EH (cell line): ENCODE results near the gene UBASH3B.

Experiments
- DNase-seq: peaks from one replicate; pipeline ENCODE4 v3.0.0-alpha.2; 2015; ENCODE audit warnings: low read depth

The UBASH3B gene

DNA sequence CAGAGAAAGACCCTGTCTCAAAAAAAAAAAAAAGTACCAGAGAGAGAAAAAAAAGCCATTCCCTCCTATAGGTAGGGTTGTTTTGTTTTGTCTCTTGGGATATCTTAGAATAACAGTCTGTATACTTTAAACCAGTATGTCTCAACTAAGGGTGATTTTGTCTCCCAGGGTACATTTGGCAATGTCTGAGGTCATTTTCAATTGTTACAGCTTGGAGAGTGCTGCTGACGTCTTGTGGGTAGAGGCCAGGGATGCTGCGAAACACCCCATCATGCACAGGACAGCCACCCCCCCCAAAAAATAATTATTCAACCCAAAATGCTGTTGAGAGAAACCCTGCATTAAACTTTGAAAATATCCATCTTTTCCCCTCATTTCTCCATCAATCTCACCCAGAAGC lies 126.7 kb downstream of the UBASH3B start:
- DNase-seq: no peak

DNA sequence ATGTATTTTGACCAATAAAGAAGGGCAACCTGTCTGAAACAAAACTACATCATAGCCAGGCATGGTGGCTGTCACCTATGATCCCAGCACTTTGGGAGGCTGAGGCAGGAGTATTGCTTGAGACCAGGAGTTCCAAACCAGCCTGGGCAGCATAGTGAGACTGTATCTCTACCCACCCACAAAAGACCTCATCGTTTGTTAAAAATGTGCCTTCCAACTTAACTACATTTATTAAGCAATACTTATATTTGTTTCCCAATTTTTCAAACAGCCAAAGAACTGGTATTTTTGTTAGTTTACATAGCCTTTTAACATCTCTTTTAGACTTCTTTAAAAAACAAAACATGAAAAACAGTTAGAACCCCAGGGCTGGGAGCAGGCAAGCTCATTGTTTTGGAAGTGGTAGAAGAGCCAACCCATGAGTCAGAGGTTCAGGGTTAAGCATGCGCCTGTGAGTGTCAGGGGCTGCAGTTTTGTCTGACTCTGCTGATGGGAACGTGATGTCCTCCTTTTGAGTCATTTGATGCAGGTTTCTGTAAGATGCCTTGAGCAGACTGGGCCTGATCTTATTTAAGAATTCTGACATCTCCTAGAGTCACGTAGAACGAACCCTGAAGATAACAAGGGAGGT lies 128.9 kb downstream of the UBASH3B start:
- peak; percentile 98 for DNase-seq

DNA sequence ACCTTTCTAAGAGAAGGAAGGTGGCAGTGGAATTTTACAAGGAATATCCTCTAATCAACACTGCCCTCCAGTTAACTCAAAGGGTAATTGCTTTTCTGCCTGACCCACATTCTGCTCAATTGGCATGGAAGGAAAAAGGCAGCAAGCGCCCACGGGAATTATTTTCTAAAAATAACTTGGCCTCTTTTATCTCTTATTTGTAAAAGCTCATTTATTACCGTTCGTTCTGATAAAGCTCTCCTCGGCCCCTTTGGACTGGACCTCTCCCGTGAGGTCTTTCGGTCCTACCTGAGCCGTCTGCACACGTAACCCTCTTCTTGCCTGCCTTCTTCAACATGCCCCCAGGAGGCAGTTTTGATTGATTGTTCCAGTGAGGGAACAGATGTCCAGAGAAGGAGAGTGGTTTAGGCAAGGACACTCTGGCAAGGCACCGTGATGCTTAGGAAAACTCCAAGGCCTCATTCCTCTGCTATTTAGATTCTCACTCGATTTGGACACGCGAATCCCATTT lies 129.6 kb downstream of the UBASH3B start:
- DNase-seq: no peak

DNA sequence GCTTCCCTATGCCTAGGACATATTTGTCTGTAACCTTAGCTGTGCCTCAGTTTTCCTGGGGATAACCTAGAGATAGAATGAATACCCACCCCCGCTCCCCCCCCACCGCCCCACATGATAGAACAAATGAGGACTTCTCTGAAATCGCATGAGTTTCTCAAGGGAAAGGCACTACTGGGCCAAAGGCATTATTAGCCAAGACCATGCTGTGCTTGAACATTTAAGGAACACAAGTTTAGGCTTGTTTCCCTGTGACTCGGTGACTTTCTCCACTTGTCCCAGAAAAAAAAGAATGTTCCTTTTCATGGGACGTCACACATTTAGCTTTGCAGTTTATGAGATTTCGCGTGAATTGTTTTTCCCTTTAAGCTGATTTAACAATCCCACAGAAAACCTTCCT lies 131.4 kb downstream of the UBASH3B start:
- no peak for DNase-seq

DNA sequence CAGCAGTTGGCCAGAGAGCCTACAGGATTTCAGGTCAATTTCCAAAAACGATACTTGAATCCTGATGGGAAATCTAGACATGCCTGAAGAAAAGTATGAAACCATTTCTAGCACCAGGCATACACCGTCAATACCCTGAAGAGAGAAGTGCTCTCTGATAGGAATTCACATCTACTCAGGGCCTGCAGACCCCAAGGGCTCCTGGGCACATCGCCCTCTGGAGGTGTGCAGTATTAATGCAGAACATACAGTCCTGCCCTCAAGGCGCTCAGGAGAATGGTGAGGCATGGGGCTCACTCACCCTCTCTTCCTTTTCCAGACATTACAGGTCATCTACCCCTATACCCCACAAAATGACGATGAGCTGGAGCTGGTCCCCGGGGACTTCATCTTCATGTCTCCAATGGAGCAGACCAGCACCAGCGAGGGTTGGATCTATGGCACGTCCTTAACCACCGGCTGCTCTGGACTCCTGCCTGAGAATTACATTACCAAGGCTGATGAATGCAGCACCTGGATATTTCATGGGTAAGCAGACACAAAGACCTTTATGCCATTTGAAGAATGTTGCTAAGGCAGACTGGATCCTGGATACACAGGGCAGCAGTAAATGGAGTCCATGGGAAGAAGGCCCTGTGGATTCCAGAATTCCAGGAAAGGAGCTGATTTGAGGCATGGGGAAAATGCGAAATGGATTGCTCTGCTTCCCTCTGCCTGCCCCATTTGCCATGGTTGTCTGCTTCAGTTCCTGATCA lies 133.4 kb downstream of the UBASH3B start:
- no peak for DNase-seq

DNA sequence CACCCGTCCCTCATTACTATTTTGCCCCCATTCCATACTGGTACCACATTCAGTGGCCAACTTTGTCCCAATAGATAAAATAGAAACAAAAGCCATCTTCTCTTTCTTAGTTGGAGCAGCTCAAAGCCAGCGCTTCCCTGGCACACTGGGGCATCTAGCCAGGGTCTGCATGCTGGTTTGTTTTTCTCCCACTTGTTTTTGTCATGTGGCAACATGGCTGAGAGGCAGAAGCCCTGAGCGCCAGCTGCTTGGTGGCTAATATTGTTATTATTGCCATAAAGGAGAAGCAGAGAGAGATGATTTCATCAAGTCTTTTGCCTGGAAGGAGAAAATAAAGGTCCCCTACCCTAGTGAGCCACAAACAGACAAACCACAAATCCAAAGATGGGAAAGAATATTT lies 134.4 kb downstream of the UBASH3B start:
- DNase-seq: no peak

DNA sequence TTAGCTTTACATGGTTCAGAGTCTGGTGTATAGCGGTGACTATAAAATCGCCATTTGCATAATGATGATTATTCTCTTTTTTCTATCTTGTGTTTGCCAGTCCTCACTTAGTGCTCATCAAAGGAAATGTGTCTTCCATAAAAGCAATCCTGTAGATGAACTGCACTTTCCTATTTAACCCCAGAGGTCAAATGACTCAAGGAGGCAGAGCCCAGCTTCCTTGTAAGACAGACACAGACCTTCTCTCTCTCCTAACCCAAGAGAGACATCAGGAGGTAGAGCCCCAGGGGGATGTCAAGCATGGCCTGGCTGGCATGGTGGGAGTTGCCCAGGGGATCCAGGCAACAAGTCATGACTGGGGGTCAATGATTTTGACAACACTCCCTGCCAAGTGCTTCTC lies 135.9 kb downstream of the UBASH3B start:
- peak; percentile 60 for DNase-seq

DNA sequence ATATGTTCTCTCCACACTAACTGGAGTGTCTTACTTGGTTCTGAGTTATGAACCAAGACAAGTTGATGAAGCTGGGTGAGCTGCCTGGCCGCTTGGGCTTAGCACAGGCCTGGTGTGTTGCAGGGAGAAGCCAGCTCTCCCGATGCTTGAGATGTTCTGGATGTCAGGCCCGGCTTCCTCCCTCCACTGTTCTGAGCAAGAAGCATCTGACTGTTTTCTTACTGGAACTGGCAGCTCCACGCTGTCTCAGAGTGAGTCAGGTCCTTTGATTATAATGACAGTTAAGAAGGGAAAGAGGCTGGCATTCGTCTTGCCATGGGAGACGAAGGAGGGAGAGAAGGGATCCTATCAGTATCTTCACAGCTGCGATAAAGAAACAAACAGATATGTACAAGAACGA lies 136.3 kb downstream of the UBASH3B start:
- DNase-seq: peak; percentile 84

DNA sequence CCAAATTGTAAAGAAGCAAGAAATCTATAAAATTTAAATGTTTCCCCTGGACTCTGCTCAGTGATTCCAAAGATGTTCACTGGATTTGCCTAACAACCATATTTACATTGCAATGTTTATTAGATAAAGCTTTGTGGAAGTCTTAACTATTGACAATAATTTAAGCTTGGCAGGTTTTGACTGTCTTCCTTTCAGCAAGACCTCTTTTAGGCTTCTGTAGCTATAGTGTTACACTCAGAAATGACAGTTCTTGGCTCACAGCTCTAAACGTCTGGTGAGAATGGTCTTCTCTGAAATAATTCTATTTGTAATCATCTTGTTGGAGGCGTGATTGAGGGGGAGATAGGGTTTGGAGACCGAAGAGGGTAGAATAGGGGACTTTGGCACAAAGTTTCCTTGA lies 138.0 kb downstream of the UBASH3B start:
- no peak for DNase-seq

DNA sequence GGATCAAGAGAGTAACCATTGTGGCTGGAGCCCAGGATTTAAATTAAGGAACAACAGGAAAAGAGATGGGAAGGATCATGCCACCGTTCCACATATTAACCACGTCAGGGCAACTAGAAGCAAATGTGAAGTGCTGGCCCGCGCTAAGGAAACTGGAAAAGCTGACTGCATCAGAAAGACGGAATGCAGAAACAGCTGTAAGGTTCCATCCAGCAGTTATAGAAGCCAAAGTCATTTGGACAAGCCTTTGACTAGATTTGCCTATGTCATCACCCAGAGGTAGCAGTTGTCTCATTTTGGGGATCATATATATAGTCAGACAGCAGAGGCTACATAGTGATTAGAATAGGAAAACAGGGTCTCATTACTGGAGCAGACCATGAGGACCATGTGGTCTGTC lies 139.8 kb downstream of the UBASH3B start:
- no peak for DNase-seq

DNA sequence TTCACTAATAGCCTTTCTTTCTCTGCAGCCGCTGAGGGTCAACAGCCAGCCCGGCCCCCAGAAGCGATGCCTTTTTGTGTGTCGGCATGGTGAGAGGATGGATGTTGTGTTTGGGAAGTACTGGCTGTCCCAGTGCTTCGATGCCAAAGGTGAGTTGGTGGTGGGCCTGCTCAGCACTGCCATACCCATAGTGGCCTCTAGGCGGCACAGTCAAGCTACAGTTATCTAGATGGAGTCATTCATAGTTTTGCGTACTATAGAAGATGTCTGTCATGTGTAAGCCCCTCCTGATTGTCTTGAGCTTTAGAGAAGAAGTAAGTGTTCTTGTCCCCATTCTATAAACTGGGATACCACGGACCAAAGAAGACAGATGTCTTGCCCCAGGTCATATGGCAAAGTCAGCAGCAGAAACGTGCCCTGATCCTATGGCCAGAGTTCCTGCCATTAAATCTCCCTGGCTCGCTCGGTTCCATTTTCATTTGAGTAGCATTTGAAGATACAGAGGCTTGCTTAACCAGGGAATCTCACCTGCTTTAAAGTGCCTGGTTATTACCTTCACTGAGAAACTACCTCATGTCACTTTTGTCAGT lies 140.7 kb downstream of the UBASH3B start:
- peak; percentile 52 for DNase-seq

DNA sequence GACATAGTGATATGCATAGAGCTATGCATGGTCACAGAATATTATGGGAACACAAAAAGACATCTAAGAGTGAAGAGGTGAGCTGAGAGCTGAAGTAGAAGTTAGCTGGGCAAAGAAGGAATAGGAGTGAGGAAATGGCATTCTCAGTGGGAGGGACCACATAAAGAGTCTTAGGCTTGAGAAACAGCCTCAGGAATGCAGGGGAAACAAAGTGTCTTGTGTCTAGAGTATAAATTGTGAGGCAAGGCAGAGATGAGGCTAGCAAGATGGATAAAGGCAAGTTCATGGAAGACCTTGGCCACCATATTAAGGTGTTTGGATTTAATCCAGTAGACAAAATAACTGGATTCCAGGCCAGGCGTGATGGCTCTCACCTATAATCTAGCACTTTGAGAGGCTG lies 142.1 kb downstream of the UBASH3B start:
- peak; percentile 43 for DNase-seq

DNA sequence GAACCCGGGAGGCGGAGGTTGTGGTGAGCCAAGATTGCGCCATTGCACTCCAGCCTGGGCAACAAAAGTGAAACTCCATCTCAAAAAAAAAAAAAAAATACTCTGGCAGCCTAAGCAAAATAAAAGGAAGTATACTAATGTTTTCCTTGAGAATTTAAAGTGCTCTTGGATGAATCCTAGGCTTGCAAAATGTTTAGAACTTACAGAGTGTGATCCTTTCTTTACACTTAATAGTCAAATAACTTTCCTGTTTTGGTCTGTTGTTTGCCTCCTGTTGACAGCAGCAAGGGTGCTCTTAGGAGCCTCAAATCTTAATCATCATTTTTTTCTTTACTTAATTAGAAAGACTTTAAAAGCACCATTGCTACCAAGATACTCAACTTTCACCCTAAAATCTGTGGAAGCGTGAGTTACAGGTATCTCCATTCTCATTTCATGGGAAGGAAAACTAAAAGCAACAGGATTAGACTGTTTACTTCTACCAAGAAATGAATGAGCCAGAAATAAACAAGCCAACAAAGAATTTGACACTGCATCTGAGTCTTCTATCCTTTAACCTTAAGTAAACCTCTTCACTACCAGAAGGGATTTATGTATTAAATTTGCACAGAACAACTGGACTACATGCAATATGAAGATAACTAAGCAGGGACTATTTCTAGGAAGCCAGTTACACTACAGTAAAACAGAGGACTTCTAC lies 144.0 kb downstream of the UBASH3B start:
- no peak for DNase-seq

DNA sequence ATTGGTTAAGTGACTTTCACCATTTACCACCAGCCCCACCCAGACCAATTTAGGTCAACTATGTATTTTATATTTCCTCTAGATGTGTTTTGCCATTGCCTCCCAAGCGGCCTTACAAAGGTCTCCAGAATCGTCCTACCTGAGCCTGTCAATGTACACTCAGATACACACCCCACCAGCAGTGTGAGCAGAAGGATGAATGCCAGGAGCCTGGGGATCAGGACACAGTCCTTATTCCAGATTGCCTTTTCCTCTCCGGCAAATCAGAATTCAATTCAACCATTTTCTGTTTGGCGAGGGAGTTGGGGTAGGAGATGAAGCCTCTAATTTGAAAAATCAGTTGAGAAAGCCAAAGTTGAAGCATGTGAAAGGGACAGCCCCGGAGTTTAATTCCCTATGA lies 147.4 kb downstream of the UBASH3B start:
- no peak for DNase-seq

DNA sequence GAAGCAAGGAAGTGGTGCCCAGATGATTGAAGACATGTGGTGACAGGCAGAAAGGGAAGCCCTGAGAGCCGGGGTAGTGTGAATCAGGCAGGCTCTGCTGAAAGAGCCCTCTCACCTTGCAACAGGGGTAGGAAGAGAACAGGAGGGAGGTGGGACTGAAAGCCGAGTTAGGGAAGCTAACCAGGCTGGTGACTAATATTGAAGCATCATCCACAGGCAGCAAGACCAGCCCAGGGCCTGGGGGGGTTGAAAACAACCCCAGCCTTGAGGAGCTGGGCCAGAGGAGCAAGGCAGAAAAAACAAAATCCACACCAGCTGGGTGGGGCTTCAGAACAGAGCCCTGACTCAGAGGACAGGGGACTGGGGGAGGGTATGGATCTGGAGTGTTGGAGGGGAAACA lies 147.8 kb downstream of the UBASH3B start:
- DNase-seq: peak; percentile 87

DNA sequence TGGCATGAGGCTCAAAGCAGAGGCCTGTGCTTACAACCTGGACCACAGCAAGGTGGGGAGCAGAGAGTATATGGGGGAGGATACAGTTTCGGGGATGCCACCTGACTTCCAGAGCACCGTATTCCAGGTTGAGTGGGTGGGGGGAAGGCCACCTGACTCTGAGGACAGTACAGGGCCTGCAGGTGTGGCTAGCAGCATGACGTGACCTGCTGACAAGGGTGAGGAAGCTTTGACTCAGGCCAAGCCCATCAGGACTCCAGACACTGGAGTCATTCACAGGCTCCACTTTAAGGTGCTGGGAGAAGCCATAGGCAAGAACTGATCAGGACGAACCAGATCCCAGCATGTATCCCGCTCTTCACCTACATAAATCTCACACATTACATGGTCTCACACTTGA lies 148.2 kb downstream of the UBASH3B start:
- no peak for DNase-seq

DNA sequence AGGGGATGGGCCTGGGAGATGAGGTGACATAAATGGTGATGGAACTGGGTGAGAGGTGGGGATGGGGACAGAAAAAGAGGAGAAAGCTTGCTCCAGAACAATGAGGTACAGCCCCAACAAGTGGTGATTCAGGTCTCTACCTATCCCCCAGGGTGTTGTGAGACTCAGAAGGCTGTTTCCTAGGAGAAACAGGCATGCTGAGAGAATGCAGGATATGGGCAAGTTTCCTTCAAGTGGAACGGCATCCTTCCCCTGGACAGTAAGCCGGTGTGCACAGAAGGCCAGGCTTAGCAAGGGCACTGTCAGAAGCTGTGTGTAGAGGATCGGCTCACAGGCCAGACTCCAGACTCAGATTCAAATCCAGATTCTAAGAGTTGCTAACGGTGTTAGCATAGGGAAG lies 148.6 kb downstream of the UBASH3B start:
- DNase-seq: peak; percentile 66

DNA sequence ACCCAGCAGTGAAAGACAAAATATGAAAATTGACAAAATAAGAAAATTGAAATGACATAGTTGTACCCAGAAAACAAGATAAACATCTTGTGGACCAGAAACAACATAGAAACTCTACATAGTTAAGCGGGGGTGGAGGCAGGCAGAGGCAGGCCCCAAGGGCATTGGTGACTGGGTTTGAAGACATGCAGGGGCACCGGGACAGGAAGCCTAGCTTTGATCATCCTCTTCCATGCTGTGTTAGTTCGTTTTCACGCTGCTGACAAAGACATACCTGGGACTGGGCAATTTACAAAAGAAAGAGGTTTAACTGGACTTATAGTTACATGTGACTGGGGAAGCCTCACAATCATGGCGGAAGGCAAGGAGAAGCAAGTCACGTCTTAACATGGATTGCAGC lies 149.3 kb downstream of the UBASH3B start:
- DNase-seq: peak; percentile 59

DNA sequence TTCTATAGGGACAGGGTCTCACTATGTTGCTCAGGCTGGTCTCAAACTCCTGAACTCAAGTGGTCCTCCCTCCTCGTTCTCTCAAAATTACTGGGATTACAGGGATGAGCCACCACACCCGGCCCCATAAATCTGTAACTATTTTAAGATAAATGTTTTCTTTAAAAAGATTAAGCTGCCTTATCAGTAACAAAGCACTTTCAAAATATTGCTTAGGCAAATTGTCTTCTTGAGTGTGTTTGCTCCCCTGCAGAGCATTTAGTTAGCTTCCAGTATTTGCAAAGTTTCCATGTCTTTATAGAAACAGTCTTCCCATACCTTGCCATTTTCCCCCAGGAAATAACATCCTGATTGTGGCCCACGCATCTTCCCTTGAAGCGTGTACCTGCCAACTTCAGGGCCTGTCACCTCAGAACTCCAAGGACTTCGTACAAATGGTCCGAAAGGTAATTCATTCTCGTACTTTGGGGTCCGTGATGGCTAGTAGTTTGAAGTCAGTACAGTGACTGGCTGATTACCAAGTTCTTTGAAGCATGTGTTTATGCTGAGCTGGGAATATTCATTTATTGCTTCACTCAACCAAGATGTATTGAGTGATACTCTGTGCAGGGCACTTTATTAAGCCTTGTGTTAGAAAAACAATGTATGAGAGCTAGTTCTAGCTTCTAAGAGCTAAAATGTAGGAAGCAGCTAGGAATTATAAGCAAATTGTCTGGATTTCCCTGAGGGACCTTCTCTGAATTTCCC lies 152.4 kb downstream of the UBASH3B start:
- no peak for DNase-seq

DNA sequence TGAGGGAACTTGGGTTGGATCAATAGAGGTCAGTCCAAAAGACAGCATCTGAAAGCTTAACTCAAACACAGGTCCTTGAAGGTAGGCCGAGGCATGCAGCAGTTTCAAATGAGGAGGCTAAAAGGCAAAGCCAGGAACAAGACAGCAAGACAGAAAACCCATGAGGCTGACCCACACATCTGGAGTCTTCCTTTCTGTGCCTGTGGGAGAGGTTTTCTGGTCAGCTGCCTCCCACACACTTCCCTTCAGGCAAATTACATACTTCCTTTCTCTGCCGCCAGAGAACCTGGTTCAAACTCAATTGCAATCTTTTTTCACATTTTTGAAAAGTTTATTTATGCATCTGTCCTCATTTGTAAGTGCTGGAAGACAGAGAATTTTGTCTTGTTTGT lies 153.0 kb downstream of the UBASH3B start:
- peak; percentile 75 for DNase-seq

DNA sequence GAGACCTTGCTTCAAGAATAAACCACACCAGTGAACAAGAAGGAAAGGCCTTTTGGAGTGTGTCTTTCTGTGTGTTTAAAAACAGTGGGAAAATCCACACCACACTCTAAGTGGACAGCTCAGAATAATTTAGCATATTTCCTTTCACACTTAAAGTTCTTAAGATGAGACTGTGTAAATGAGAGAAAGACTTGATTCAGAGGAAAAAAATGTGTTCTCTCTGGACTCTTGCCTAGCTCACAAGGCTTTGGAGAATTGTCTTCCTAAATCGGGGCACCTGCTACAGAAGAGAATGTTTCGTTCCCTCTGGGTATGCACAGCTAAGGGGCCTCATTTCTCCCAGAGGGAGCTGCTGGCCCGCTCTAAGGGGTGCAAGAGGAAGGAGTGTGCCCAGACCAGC lies 154.3 kb downstream of the UBASH3B start:
- no peak for DNase-seq

DNA sequence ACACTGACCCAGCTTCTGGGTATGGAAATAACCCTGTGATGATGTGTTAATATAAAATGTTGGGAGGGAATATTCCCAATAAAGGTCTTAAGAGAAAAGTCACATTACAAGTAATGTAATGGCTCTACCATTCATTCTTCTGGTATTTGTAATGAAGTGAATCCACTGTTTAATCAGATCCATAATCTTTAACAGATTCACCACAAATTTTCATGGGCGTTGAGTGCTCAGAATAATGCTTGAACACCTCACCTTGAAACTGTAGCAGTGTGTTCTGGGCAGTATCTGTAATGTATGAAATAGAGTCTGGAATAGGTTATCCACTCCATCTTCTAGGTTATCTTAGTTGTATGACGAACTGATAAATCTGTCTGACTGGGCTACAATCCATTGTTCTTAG lies 156.2 kb downstream of the UBASH3B start:
- DNase-seq: no peak
